Kidney (tissue), 14 donors: ENCODE data around the gene KPTN. TPM values are rescaled to one million over a fixed set of nuclear protein-coding genes. Genes with fewer than 3 reads are reported as not detected.

Source experiments
- DNase-seq, 5 donors: peaks; one replicate each; pipeline ENCODE4 v3.0.0-alpha.2; 2013 to 2020
- FAIRE-seq: peaks from 2 replicates; lab custom pipeline; 2012; peaks lifted over from hg19 to GRCh38; lab: Jason Lieb, UNC
- H3K27ac ChIP-seq, 2 donors: one replicate each; pipeline ENCODE4 v1.7.0; 2013; ENCODE audit warnings: low read depth in 2 of 2, low read length in 2 of 2, inconsistent platforms in 1 of 2
- H3K27me3 ChIP-seq: one replicate; pipeline ENCODE4 v1.7.1; 2013; ENCODE audit warnings: low read length, inconsistent platforms; ENCODE audit not compliant: control insufficient read depth, insufficient read depth
- H3K36me3 ChIP-seq, 3 donors: one replicate each; pipeline versions ENCODE4 v1.7.0 to v1.7.1; 2013; ENCODE audit warnings: low read length in 3 of 3, control low read depth in 1 of 3, inconsistent platforms in 1 of 3; ENCODE audit not compliant: insufficient read depth in 3 of 3, control insufficient read depth in 2 of 3
- H3K4me1 ChIP-seq, 3 donors: one replicate each; pipeline versions ENCODE4 v1.7.0 to v1.7.1; 2013; ENCODE audit warnings: low read length in 3 of 3, inconsistent platforms in 1 of 3, low read depth in 1 of 3; ENCODE audit not compliant: control insufficient read depth in 2 of 3, insufficient read depth in 2 of 3
- H3K4me3 ChIP-seq, 3 donors: one replicate each; pipeline versions ENCODE4 v1.7.0 to v1.8.1; 2013; ENCODE audit warnings: low read length in 3 of 3, control low read depth in 1 of 3, inconsistent platforms in 1 of 3
- H3K9ac ChIP-seq, 3 donors: one replicate each; pipeline versions ENCODE4 v1.7.0 to v1.7.1; 2013; ENCODE audit warnings: low read length in 3 of 3, control low read depth in 1 of 3, inconsistent platforms in 1 of 3
- H3K9me3 ChIP-seq, 3 donors: one replicate each; pipeline versions ENCODE4 v1.7.0 to v1.7.1; 2013; ENCODE audit warnings: low read length in 3 of 3, control low read depth in 1 of 3, inconsistent platforms in 1 of 3; ENCODE audit not compliant: control insufficient read depth in 2 of 3, insufficient read depth in 1 of 3
- CTCF ChIP-seq: IDR thresholded peaks from 3 replicates; pipeline ENCODE4 v1.5.1; 2012; ENCODE audit warnings: mild to moderate bottlenecking, moderate library complexity, borderline replicate concordance; ENCODE audit not compliant: insufficient read depth; ENCODE audit errors: extremely low read depth
- intact Hi-C: fragments of 100-400 bp; cut with DNase I; formaldehyde crosslinking; loops from one replicate; pipeline ENCODE4 v1.11.1; 2022
- polyA plus RNA-seq: library from polyadenylated mRNA; stranded (reverse); fragments of 350-450 nt; fragmentation: Illumina TruSeq; extraction: RNeasy Lipid Tissue Mini Kit (QIAGEN cat#74804); gene quantifications from one replicate; pipeline ENCODE4 v1.2.3, GENCODE V29; 2014; ENCODE audit warnings: low read depth, low replicate concordance; ENCODE audit not compliant: insufficient read depth
- total RNA-seq: library from RNA; stranded (reverse); fragmentation: NEBNext Ultra II Directional; extraction: Animal tissue kit (Norgen Biotek cat#: 25700); gene quantifications from one replicate; pipeline ENCODE4 v1.2.1, GENCODE V29; 2021
- donor health status: control.
- donor health status: control.
- donor health status: control.
- donor health status: control.
- donor health status: control.
- donor health status: DM: yes; HTN: yes; CAD: no.
- donor health status: Normal renal cell carcinoma (clear cell type).

The KPTN gene
- total and polyA plus RNA-seq, 2 donors from 2014 or later = 7.4 to 25.5 TPM

DNA sequence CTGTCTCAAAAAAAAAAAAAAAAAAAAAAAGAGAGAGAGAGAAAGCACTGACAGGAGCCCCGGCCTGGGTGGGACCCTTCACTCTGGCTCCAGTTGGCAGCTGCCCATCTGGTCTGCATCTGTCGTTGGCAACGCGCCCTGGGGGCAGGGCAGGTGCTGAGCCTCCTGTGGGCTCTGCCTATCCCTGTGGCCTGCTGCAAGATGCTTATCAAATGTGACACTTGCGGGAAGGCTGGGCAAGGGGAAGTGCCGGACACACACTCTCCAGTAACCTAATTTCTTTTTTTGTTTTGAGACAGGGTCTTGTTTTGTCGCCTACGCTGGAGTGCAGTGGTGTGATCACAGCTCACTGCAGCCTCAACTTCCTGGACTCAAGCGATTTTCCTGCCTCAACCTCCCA, 10.7 kb upstream of the KPTN start:
- Histone ChIP-seq H3K36me3 (peaks cover 5 to 37% (median 34%) of the 10 kb centered on the region in 3 donors), H3K9ac (no peak overlapping the region), H3K27ac (no peak overlapping the region), H3K27me3 (no peaks in the 10 kb centered on the region), H3K9me3 (no peaks in the 10 kb centered on the region), H3K4me1 (no peaks in the 10 kb centered on the region), H3K4me3 (no peak overlapping the region)
- FAIRE-seq (no peak), DNase-seq (no peak)
- no peak for TF ChIP-seq CTCF
- intact Hi-C loops = no loop called here

DNA sequence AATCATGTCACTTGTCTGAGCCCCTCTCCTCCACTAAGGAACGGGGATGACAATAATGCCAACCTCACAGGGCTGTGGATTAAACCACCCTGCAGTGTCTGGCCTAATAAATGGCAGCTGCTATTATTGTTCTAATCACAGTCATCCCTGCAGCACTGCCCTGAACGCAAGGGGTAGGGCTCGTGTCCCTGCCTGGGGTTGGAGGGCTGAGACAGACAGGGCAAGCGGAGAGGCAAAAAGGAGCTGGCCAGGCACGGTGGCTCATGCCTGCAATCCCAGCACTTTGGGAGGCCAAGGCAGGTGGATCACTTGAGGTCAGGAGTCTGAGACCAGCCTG, 10.2 kb upstream of the KPTN start:
- FAIRE-seq (no peak), DNase-seq (no peak)
- intact Hi-C loops = no loop called here
- TF ChIP-seq CTCF = no peak
- H3K4me1 ChIP-seq = no peaks in the 10 kb centered on the region
- no peak overlapping the region for H3K9ac ChIP-seq
- H3K4me3 ChIP-seq = no peak overlapping the region
- H3K36me3 ChIP-seq = peaks cover 5 to 37% (median 31%) of the 10 kb centered on the region in 3 donors
- H3K27ac ChIP-seq = no peak overlapping the region
- H3K9me3 ChIP-seq = no peaks in the 10 kb centered on the region
- H3K27me3 ChIP-seq = no peaks in the 10 kb centered on the region

DNA sequence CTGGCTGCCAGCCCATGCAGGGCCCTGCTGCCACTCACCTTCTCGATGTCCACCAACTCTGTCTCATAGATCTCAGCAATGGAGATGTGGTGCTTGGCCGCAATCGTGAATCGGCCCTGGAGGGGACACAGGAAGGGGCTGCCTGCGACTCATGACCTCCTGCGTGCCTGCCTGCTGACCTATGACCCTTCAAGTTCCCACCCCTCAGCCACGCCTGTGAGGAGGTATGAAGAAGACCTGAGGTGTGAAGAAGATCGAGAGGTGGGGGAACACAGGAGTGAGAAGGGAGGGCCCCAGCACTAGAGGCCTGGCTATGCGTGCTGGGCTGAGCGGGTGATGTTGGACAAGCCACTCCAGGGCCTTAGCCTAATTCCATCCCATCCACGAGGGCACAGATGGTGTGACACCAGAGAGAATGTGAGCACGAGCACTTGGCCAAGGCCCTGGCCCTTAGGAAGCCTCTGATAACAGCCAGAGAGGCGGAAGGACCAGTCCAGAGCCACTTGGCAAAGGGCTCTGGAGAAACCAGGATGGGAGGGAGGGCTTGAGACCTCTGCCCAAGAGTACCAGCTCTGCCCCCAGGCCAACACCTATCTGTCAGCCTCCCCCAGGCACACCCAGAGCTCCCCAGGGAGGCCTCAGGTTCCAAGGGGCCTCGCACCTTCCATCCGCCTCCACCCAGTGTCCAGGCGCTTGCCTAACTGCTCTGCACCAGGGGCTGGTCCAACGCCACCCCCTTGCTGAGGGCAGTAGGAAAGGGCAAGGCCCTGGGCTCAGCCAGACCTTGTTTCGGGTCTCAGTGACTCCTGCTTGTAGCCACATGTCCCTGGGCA, 9.6 kb upstream of the KPTN start:
- Histone ChIP-seq H3K27me3 (no peaks in the 10 kb centered on the region), H3K9ac (no peak overlapping the region), H3K4me1 (no peaks in the 10 kb centered on the region), H3K36me3 (peaks cover 5 to 37% (median 28%) of the 10 kb centered on the region in 3 donors), H3K27ac (no peak overlapping the region), H3K9me3 (no peaks in the 10 kb centered on the region), H3K4me3 (no peak overlapping the region)
- intact Hi-C loops = no loop called here
- FAIRE-seq (no peak), DNase-seq (no peak)
- no peak for TF ChIP-seq CTCF
